ENCODE results near the gene ACAP1.

DNA sequence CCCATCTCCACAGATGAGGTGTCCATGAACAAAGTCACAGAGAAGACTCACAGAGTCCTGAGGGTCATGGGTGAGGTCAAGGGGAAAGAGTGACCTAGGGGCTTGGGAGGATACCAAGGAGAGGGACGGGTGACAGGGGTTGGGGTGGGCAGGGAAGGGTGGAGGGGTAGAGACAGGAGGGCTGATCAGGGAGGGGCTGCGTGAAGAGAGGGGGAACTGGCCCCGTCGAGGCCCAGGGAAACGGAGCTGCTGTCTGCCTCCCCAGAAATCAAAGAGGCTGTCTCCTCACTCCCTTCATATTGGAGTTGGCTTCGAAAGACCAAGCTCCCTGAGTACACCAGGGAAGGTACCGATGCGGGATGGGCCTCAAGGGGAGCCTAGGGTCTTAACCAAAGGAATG lies 19.2 kb downstream of the ACAP1 start:
- TF ChIP-seq, protein P1, sequence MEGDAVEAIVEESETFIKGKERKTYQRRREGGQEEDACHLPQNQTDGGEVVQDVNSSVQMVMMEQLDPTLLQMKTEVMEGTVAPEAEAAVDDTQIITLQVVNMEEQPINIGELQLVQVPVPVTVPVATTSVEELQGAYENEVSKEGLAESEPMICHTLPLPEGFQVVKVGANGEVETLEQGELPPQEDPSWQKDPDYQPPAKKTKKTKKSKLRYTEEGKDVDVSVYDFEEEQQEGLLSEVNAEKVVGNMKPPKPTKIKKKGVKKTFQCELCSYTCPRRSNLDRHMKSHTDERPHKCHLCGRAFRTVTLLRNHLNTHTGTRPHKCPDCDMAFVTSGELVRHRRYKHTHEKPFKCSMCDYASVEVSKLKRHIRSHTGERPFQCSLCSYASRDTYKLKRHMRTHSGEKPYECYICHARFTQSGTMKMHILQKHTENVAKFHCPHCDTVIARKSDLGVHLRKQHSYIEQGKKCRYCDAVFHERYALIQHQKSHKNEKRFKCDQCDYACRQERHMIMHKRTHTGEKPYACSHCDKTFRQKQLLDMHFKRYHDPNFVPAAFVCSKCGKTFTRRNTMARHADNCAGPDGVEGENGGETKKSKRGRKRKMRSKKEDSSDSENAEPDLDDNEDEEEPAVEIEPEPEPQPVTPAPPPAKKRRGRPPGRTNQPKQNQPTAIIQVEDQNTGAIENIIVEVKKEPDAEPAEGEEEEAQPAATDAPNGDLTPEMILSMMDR (conservative IDR thresholded peaks at IDR 0.05), result no peak
- TF ChIP-seq EZH2 (IDR thresholded peaks at IDR 0.05; ENCODE audit: low read depth), result no peak

Data from PC-9 (cell line).